Measurements from ENCODE around the gene LARP1.

DNA sequence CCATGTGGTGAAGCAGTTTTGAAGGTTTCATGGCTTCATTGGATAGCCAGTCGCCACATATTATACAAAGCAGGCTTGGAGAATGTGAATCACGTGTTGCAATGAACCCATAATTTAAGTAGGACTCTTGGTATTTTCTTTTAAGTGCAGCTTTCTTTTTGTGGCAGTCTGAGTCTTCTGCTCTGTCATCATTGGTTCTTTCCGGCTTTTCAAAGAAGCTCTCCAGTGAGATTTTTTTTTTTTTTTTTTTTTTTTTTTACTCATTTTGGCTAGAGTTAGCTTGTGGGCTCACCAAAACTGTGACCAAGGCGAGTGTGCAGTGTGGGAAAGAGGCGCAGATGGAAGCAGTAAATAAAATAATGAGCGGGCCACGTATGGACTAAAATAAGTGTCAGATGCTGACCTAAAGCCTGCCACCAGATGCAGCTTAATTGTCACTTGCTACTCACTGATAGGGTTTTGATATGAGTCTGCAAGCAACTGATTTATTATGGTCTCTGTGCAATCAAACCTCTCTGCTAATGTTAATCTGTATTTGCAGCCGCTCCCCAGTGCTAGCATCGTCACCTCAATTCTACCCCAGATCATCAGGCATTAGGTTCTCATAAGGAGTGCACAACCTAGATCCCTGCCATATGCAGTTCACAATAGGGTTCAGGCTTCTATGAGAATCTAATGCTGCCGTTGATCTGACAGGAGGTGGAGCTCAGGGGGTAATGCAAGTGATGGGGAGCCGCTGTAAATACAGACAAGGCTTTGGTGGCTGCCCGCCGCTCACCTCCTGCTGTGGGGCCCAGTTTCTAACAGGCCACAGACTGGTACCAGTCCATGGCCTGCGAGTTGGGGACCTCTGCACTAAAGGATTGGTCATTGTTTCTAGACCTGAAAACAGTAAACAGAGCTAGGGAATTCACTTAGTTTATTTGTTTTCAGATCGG lies 45.5 kb upstream of the LARP1 start:
- TF ChIP-seq, protein P1, sequence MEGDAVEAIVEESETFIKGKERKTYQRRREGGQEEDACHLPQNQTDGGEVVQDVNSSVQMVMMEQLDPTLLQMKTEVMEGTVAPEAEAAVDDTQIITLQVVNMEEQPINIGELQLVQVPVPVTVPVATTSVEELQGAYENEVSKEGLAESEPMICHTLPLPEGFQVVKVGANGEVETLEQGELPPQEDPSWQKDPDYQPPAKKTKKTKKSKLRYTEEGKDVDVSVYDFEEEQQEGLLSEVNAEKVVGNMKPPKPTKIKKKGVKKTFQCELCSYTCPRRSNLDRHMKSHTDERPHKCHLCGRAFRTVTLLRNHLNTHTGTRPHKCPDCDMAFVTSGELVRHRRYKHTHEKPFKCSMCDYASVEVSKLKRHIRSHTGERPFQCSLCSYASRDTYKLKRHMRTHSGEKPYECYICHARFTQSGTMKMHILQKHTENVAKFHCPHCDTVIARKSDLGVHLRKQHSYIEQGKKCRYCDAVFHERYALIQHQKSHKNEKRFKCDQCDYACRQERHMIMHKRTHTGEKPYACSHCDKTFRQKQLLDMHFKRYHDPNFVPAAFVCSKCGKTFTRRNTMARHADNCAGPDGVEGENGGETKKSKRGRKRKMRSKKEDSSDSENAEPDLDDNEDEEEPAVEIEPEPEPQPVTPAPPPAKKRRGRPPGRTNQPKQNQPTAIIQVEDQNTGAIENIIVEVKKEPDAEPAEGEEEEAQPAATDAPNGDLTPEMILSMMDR (IDR thresholded peaks at IDR 0.05; ENCODE audit: low read depth, low read length, missing input control), result no peak
- no peak for TF ChIP-seq JUND (IDR thresholded peaks at IDR 0.05)
- TF ChIP-seq RAD21 (IDR thresholded peaks at IDR 0.05), result no peak
- TF ChIP-seq, protein P2, sequence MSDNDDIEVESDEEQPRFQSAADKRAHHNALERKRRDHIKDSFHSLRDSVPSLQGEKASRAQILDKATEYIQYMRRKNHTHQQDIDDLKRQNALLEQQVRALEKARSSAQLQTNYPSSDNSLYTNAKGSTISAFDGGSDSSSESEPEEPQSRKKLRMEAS (IDR thresholded peaks at IDR 0.05), result no peak
- no peak for TF ChIP-seq TAF1 (conservative IDR thresholded peaks at IDR 0.05)
- TF ChIP-seq, protein P3, sequence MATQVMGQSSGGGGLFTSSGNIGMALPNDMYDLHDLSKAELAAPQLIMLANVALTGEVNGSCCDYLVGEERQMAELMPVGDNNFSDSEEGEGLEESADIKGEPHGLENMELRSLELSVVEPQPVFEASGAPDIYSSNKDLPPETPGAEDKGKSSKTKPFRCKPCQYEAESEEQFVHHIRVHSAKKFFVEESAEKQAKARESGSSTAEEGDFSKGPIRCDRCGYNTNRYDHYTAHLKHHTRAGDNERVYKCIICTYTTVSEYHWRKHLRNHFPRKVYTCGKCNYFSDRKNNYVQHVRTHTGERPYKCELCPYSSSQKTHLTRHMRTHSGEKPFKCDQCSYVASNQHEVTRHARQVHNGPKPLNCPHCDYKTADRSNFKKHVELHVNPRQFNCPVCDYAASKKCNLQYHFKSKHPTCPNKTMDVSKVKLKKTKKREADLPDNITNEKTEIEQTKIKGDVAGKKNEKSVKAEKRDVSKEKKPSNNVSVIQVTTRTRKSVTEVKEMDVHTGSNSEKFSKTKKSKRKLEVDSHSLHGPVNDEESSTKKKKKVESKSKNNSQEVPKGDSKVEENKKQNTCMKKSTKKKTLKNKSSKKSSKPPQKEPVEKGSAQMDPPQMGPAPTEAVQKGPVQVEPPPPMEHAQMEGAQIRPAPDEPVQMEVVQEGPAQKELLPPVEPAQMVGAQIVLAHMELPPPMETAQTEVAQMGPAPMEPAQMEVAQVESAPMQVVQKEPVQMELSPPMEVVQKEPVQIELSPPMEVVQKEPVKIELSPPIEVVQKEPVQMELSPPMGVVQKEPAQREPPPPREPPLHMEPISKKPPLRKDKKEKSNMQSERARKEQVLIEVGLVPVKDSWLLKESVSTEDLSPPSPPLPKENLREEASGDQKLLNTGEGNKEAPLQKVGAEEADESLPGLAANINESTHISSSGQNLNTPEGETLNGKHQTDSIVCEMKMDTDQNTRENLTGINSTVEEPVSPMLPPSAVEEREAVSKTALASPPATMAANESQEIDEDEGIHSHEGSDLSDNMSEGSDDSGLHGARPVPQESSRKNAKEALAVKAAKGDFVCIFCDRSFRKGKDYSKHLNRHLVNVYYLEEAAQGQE (IDR thresholded peaks at IDR 0.05), result no peak
- TF ChIP-seq, protein P4, sequence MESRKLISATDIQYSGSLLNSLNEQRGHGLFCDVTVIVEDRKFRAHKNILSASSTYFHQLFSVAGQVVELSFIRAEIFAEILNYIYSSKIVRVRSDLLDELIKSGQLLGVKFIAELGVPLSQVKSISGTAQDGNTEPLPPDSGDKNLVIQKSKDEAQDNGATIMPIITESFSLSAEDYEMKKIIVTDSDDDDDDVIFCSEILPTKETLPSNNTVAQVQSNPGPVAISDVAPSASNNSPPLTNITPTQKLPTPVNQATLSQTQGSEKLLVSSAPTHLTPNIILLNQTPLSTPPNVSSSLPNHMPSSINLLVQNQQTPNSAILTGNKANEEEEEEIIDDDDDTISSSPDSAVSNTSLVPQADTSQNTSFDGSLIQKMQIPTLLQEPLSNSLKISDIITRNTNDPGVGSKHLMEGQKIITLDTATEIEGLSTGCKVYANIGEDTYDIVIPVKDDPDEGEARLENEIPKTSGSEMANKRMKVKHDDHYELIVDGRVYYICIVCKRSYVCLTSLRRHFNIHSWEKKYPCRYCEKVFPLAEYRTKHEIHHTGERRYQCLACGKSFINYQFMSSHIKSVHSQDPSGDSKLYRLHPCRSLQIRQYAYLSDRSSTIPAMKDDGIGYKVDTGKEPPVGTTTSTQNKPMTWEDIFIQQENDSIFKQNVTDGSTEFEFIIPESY (IDR thresholded peaks at IDR 0.05), result no peak
- TF ChIP-seq FOXA1 (IDR thresholded peaks at IDR 0.05), result no peak
- TF ChIP-seq SP1 (IDR thresholded peaks at IDR 0.05), result no peak

All from liver (tissue), 3 donors.